ENCODE measurements around the gene SIMC1. TPM values are rescaled to one million over a fixed set of nuclear protein-coding genes. Genes with fewer than 3 reads are reported as not detected.

The SIMC1 gene
- total and polyA plus RNA-seq, 2 of the 4 experiments (the other 2 are of a cell fraction) = 8.2 to 11.7 TPM

DNA sequence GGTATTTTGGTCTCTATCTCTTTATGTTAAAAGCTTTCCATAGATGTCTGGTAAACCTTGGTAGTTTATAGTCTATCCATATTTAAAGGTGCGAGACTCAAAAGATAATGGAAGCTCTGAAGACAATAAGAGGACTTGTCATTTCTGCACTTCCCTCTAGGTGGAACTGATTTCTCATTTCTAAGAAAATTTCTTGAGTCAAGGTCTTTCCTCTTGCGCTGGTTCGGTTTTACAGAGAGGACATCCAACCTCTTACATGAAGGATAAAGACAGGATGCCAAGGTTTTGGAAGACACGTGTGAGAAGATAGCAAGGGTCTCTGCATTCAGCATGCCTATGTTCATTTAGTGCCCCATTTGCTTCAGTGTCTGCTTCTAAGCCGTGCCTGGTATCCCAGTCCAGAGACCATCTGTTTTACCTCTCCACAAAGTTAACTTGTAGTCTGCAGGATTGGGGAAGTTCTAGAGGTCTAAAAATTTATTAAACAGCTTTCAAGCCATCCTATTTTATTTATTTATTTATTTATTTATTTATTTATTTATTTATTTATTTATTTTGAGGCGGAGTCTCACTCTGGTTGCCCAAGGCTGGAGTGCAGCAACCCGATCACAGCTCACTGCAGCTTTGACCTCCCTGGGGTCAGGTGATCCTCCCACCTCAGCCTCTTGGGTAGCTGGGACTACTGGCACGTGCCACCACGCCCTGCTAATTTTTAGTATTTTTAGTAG lies 81.8 kb downstream of the SIMC1 start:
- ChIA-PET CTCF (interaction anchor here (1.0 kb wide), 1 partner anchor 10 kb away, joined by 3 read pairs; no protein-coding TSS in a partner anchor), POLR2A (ENCODE audit: unreplicated experiment) (no interaction called here)
- no CpG with 5 or more reads among the region's 9 CpGs for WGBS, 2 experiments (ENCODE audit: extremely low coverage in 2 of 2, insufficient read length in 1 of 2)
- no peak overlapping the region for H4K8ac ChIP-seq (ENCODE audit: low read depth in 2 of 2, low read length in 2 of 2)
- H3K14ac ChIP-seq (replicated peaks; ENCODE audit: low read depth, low read length) = no peak overlapping the region
- no peak overlapping the region for H3K23ac ChIP-seq (ENCODE audit: low read depth, low read length)
- no peak overlapping the region for H2BK120ac ChIP-seq (ENCODE audit: low read depth, low read length)
- no peak overlapping the region for H3K4me3 ChIP-seq (ENCODE audit: insufficient read depth, low read depth, low read length)
- no peak overlapping the region for H3K56ac ChIP-seq (ENCODE audit: extremely low read depth, insufficient read depth, low read length)
- TF ChIP-seq BHLHE40 (IDR thresholded peaks at IDR 0.05; ENCODE audit: low read depth, low read length) = no peak
- no peak for TF ChIP-seq RFX5 (IDR thresholded peaks at IDR 0.05; ENCODE audit: low read depth, low read length)
- no peak for TF ChIP-seq RAD21 (IDR thresholded peaks at IDR 0.05; ENCODE audit: low read length)
- no peak for TF ChIP-seq CEBPB (IDR thresholded peaks at IDR 0.05; ENCODE audit: low read depth, low read length)
- TF ChIP-seq NFE2L2 (IDR thresholded peaks at IDR 0.05; ENCODE audit: low read depth, low read length) = no peak
- TF ChIP-seq RCOR1 (IDR thresholded peaks at IDR 0.05; ENCODE audit: insufficient replicate concordance, low read length) = no peak
- no peak for TF ChIP-seq MXI1 (IDR thresholded peaks at IDR 0.05; ENCODE audit: borderline replicate concordance, low read depth, low read length)
- TF ChIP-seq, protein P1, sequence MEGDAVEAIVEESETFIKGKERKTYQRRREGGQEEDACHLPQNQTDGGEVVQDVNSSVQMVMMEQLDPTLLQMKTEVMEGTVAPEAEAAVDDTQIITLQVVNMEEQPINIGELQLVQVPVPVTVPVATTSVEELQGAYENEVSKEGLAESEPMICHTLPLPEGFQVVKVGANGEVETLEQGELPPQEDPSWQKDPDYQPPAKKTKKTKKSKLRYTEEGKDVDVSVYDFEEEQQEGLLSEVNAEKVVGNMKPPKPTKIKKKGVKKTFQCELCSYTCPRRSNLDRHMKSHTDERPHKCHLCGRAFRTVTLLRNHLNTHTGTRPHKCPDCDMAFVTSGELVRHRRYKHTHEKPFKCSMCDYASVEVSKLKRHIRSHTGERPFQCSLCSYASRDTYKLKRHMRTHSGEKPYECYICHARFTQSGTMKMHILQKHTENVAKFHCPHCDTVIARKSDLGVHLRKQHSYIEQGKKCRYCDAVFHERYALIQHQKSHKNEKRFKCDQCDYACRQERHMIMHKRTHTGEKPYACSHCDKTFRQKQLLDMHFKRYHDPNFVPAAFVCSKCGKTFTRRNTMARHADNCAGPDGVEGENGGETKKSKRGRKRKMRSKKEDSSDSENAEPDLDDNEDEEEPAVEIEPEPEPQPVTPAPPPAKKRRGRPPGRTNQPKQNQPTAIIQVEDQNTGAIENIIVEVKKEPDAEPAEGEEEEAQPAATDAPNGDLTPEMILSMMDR (conservative IDR thresholded peaks at IDR 0.05; ENCODE audit: low read depth, low read length) = no peak
- TF ChIP-seq, protein P2, sequence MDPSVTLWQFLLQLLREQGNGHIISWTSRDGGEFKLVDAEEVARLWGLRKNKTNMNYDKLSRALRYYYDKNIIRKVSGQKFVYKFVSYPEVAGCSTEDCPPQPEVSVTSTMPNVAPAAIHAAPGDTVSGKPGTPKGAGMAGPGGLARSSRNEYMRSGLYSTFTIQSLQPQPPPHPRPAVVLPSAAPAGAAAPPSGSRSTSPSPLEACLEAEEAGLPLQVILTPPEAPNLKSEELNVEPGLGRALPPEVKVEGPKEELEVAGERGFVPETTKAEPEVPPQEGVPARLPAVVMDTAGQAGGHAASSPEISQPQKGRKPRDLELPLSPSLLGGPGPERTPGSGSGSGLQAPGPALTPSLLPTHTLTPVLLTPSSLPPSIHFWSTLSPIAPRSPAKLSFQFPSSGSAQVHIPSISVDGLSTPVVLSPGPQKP (IDR thresholded peaks at IDR 0.05; ENCODE audit: borderline replicate concordance, low read depth, low read length) = no peak
- TF ChIP-seq MAZ (IDR thresholded peaks at IDR 0.05; ENCODE audit: borderline replicate concordance, low read depth, low read length) = no peak
- TF ChIP-seq CHD1 (IDR thresholded peaks at IDR 0.05; ENCODE audit: low read depth, low read length) = no peak
- TF ChIP-seq, protein P3, sequence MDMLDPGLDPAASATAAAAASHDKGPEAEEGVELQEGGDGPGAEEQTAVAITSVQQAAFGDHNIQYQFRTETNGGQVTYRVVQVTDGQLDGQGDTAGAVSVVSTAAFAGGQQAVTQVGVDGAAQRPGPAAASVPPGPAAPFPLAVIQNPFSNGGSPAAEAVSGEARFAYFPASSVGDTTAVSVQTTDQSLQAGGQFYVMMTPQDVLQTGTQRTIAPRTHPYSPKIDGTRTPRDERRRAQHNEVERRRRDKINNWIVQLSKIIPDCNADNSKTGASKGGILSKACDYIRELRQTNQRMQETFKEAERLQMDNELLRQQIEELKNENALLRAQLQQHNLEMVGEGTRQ (IDR thresholded peaks at IDR 0.05; ENCODE audit: low read depth, low read length) = no peak
- TF ChIP-seq MAFK (IDR thresholded peaks at IDR 0.05; ENCODE audit: low read depth, low read length) = no peak
- no peak overlapping the region for H4K91ac ChIP-seq (ENCODE audit: insufficient read depth, low read depth, low read length)
- H3K9me3 ChIP-seq (ENCODE audit: control insufficient read depth, insufficient read depth, low read length) = no peaks in the 10 kb centered on the region
- no peak overlapping the region for H2BK15ac ChIP-seq (ENCODE audit: low read depth, low read length)
- 0 out of 2 replicates have a peak, but pooled peaks cover 5% of the 10 kb centered on the region for H3K9me1 ChIP-seq (ENCODE audit: insufficient read depth, low read length)
- no peaks in the 10 kb centered on the region for H3K79me1 ChIP-seq (ENCODE audit: low read depth in 1 of 2, low read length in 2 of 2)
- intact Hi-C loops (cut with micrococcal nuclease) (no loop called here), in situ Hi-C loops (cut with MboI; ENCODE audit: low sequenced_read_pairs) (no loop called here), dilution Hi-C loops (cut with HindIII; ENCODE audit: low sequenced_read_pairs, unreplicated experiment) (no loop called here)
- H4K5ac ChIP-seq (ENCODE audit: low read depth, low read length) = no peak overlapping the region
- no peak overlapping the region for H3K4ac ChIP-seq (ENCODE audit: low read depth, low read length)
- no peak overlapping the region for H2AK5ac ChIP-seq (ENCODE audit: low read depth, low read length)
- H3K18ac ChIP-seq (ENCODE audit: low read depth, low read length) = no peak overlapping the region
- no peaks in the 10 kb centered on the region for H4K20me1 ChIP-seq (ENCODE audit: insufficient read depth, low read length)
- H3K27me3 ChIP-seq (ENCODE audit: control insufficient read depth, insufficient read depth, low read length) = no peaks in the 10 kb centered on the region
- H2AFZ ChIP-seq (replicated peaks; ENCODE audit: low read length, poor library complexity) = no peak overlapping the region
- no peak overlapping the region for H3K27ac ChIP-seq (ENCODE audit: insufficient read depth, low read length)
- H2BK20ac ChIP-seq (ENCODE audit: low read depth, low read length) = no peak overlapping the region
- H2BK5ac ChIP-seq (ENCODE audit: low read depth, low read length, poor library complexity, severe bottlenecking) = no peak overlapping the region
- peak; percentile 6 for DNase-seq
- H3K4me2 ChIP-seq (ENCODE audit: low read depth, low read length) = no peak overlapping the region
- no peak overlapping the region for H3K9ac ChIP-seq (ENCODE audit: low read depth, low read length)
- ATAC-seq (ENCODE audit: low read depth) = no peak
- BruUV-seq (replicated peaks) = no TSS peak
- H2AK9ac ChIP-seq (replicated peaks; ENCODE audit: low read depth, low read length, poor library complexity) = no peak overlapping the region
- H3K4me1 ChIP-seq (ENCODE audit: control insufficient read depth, insufficient read depth, low read length) = no peaks in the 10 kb centered on the region
- peaks cover 14% of the 10 kb centered on the region for H3K36me3 ChIP-seq (ENCODE audit: control insufficient read depth, insufficient read depth, low read length)

Measured in IMR-90 (cell line).